Endothelial cell of umbilical vein (primary cell): ENCODE measurements around the gene GPS1. TPM values are rescaled to one million over a fixed set of nuclear protein-coding genes. Genes with fewer than 3 reads are reported as not detected.

Experiments used
- BruUV-seq: library from RNA; stranded (reverse); fragments of 400-500 nt; replicated peaks from 2 replicates; lab custom pipeline; 2021; lab: Mats Ljungman, UMichigan
- CTCF ChIA-PET: fragments of 300-600, 350-600 bp; sonication (Branson Sonifier 250); formaldehyde crosslinking; loops from one replicate; lab custom pipeline; 2021; ENCODE audit warnings: antibody characterized with exemption, inconsistent platforms; lab: Charles Lee
- POLR2A ChIA-PET: fragments of 300-600, 350-600 bp; sonication (Branson Sonifier 250); formaldehyde crosslinking; loops from one replicate; lab custom pipeline; 2021; ENCODE audit warnings: antibody characterized with exemption, inconsistent platforms; lab: Charles Lee
- DNase-seq: peaks from one replicate; pipeline ENCODE4 v3.0.0-alpha.2; 2011; ENCODE audit warnings: low read depth, low spot score
- FAIRE-seq: peaks from 2 replicates; lab custom pipeline; 2011; peaks lifted over from hg19 to GRCh38; lab: Jason Lieb, UNC
- H2AFZ ChIP-seq: 2 replicates; pipeline ENCODE4 v1.6.0; 2012; ENCODE audit warnings: low read depth, low read length, control low read depth, inconsistent platforms
- H3K27ac ChIP-seq: 2 replicates; pipeline ENCODE4 v1.5.1; 2011; ENCODE audit warnings: low read depth, mild to moderate bottlenecking, control low read depth, low read length, moderate library complexity; ENCODE audit not compliant: insufficient read depth
- H3K27me3 ChIP-seq, 2 experiments: 2 replicates each; pipeline versions ENCODE4 v1.6.0 to v1.6.1; 2011; ENCODE audit warnings: low read length in 2 of 2, mixed read lengths in 1 of 2; ENCODE audit not compliant: control insufficient read depth in 2 of 2, insufficient read depth in 2 of 2
- H3K36me3 ChIP-seq, 2 experiments: 2 replicates in 1 of 2; 3 replicates in 1 of 2; pipeline ENCODE4 v1.5.1; 2011; ENCODE audit warnings: low read length in 2 of 2, mild to moderate bottlenecking in 1 of 2, moderate library complexity in 1 of 2; ENCODE audit not compliant: control insufficient read depth in 2 of 2, insufficient read depth in 2 of 2; ENCODE audit errors: extremely low read depth in 1 of 2
- H3K4me1 ChIP-seq: 3 replicates; pipeline ENCODE4 v1.5.1; 2011; ENCODE audit warnings: mild to moderate bottlenecking, low read length; ENCODE audit not compliant: control insufficient read depth, insufficient read depth; ENCODE audit errors: extremely low read depth
- H3K4me2 ChIP-seq: 2 replicates; pipeline ENCODE4 v1.6.1; 2011; ENCODE audit warnings: low read length, control low read depth, mixed read lengths; ENCODE audit not compliant: insufficient read depth
- H3K4me3 ChIP-seq, 3 experiments: fragments of 200-600 bp in 1 of 3; sonication (generic), shearing (Covaris generic) in 1 of 3; replicated peaks in 1 of 3; 2 replicates each; pipeline ENCODE4 v1.5.1; 2011 to 2016; ENCODE audit warnings: control low read depth in 3 of 3, low read length in 3 of 3, mild to moderate bottlenecking in 2 of 3, inconsistent platforms in 1 of 3, low read depth in 1 of 3, moderate library complexity in 1 of 3; ENCODE audit not compliant: insufficient read depth in 1 of 3
- H3K79me2 ChIP-seq: 2 replicates; pipeline ENCODE4 v1.6.0; 2012; ENCODE audit warnings: low read length, inconsistent platforms; ENCODE audit not compliant: control insufficient read depth, insufficient read depth
- H3K9ac ChIP-seq: replicated peaks from 2 replicates; pipeline ENCODE3; 2011; ENCODE audit warnings: low read length, control low read depth; ENCODE audit not compliant: insufficient read depth; ENCODE audit errors: extremely low read depth
- H3K9me1 ChIP-seq: replicated peaks from 3 replicates; pipeline ENCODE4 v1.6.0; 2011; ENCODE audit warnings: mild to moderate bottlenecking, low read length; ENCODE audit not compliant: control insufficient read depth, insufficient read depth; ENCODE audit errors: extremely low read depth
- H3K9me3 ChIP-seq: replicated peaks from 2 replicates; pipeline ENCODE4 v1.5.1; 2012; ENCODE audit warnings: low read length, inconsistent platforms; ENCODE audit not compliant: control insufficient read depth, insufficient read depth
- H4K20me1 ChIP-seq: replicated peaks from 2 replicates; pipeline ENCODE3; 2011; ENCODE audit warnings: mild to moderate bottlenecking, low read length; ENCODE audit not compliant: control insufficient read depth, insufficient read depth; ENCODE audit errors: extremely low read depth
- CTCF ChIP-seq, 2 donors: IDR thresholded peaks; 1 replicate in 1 of 2; 2 replicates in 1 of 2; pipeline ENCODE4 v1.5.1; 2011; ENCODE audit warnings: low read length in 2 of 2, mild to moderate bottlenecking in 2 of 2, moderate library complexity in 2 of 2, control low read depth in 1 of 2, inconsistent platforms in 1 of 2, low read depth in 1 of 2; ENCODE audit not compliant: insufficient read depth in 1 of 2; ENCODE audit errors: extremely low read depth in 1 of 2
- EZH2 ChIP-seq: IDR thresholded peaks from 2 replicates; pipeline ENCODE4 v1.6.1; 2012; ENCODE audit warnings: borderline replicate concordance, low read depth, mild to moderate bottlenecking, moderate library complexity, low read length, inconsistent platforms; ENCODE audit not compliant: severe bottlenecking
- FOS ChIP-seq: IDR thresholded peaks from 2 replicates; pipeline ENCODE4 v1.6.1; 2011; ENCODE audit warnings: mild to moderate bottlenecking, low read length, moderate library complexity, borderline replicate concordance; ENCODE audit not compliant: insufficient read depth
- GATA2 ChIP-seq: IDR thresholded peaks from 2 replicates; pipeline ENCODE4 v1.7.0; 2011; ENCODE audit warnings: low read depth, mild to moderate bottlenecking, moderate library complexity, mixed read lengths, low read length; ENCODE audit not compliant: insufficient read length, insufficient read depth
- JUN ChIP-seq: IDR thresholded peaks from 2 replicates; pipeline ENCODE4 v1.6.1; 2011; ENCODE audit warnings: borderline replicate concordance, low read depth; ENCODE audit not compliant: insufficient read length, insufficient read depth
- MAX ChIP-seq: IDR thresholded peaks from 2 replicates; pipeline ENCODE4 v1.6.1; 2011; ENCODE audit not compliant: insufficient read depth, insufficient read length
- MYC ChIP-seq: IDR thresholded peaks from one replicate; pipeline ENCODE4 v1.6.1; 2011; ENCODE audit warnings: mild to moderate bottlenecking, low read depth, low read length
- POLR2A ChIP-seq: IDR thresholded peaks from 2 replicates; pipeline ENCODE4 v1.6.1; 2012; ENCODE audit warnings: low read depth, mild to moderate bottlenecking, control low read depth, low read length
- POLR2AphosphoS5 ChIP-seq: IDR thresholded peaks from 2 replicates; pipeline ENCODE4 v1.6.1; 2012; ENCODE audit warnings: low read depth, mild to moderate bottlenecking, control low read depth, low read length, moderate library complexity; ENCODE audit not compliant: insufficient read depth
- dilution Hi-C: fragments of 300-500 bp; cut with MboI; formaldehyde crosslinking; loops from one replicate; pipeline ENCODE4 v1.15.0; 2019; ENCODE audit warnings: low sequenced_read_pairs; ENCODE audit not compliant: extremely low pct_ligation_motif_present
- intact Hi-C: fragments of 100-400 bp; cut with micrococcal nuclease; formaldehyde crosslinking; loops from one replicate; pipeline ENCODE4 v1.10.0; 2022
- polyA plus RNA-seq, 4 experiments: library from polyadenylated mRNA; depleted of rRNA in 3 of 4; stranded (reverse) in 3 of 4; unstranded in 1 of 4; fragments of >200 nt; gene quantifications; 2 replicates each; pipeline versions ENCODE4 v1.2.1 to v1.2.3, GENCODE V29; 2011 to 2012; ENCODE audit warnings: missing spikeins in 1 of 4
- total RNA-seq: library from RNA; stranded (reverse); gene quantifications from 2 replicates; pipeline ENCODE4 v1.2.3, GENCODE V29; 2021

Gene GPS1
- total and polyA plus RNA-seq, 2 donors (not counting 3 experiments of a cell fraction or from before 2014, with no cell fraction given), result 116 to 178 TPM

GRCh38 chr17:82010575-82011525 is 40.8 kb upstream of the GPS1 start:
- BruUV-seq, result no TSS peak
- POLR2A ChIA-PET, result no interaction called here
- Histone ChIP-seq H3K4me3 (no peak overlapping the region), H3K79me2 (no peaks in the 10 kb centered on the region), H3K9me3 (no peaks in the 10 kb centered on the region), H3K9me1 (no peaks in the 10 kb centered on the region), H4K20me1 (no peaks in the 10 kb centered on the region), H3K4me1 (no peaks in the 10 kb centered on the region), H3K27ac (no peak overlapping the region), H3K4me2 (no peak overlapping the region), H3K9ac (no peak overlapping the region), H3K36me3 (no peaks in the 10 kb centered on the region), H2AFZ (no peak overlapping the region), H3K27me3 (no peaks in the 10 kb centered on the region)
- TF ChIP-seq CTCF (IDR thresholded peaks at IDR 0.05; ENCODE audit: extremely low read depth in 1 of 2, insufficient read depth in 1 of 2, low read depth in 1 of 2, low read length in 2 of 2) (no peak), POLR2A (no peak), POLR2AphosphoS5 (no peak), FOS (no peak), EZH2 (no peak), GATA2 (no peak), MYC (no peak), MAX (no peak), JUN (no peak)
- FAIRE-seq (no peak), DNase-seq (no peak)
- intact Hi-C loops, result no loop called here
- CTCF ChIA-PET, result interaction anchor here (0.7 kb wide), 1 partner anchor 9 kb away, joined by 5 read pairs; no protein-coding TSS in a partner anchor
- dilution Hi-C loops, result no loop called here
